ENCODE results near the gene PAN2.

- TF ChIP-seq REST (IDR thresholded peaks at IDR 0.05; ENCODE audit: low read depth) (peak; percentile 28; the same call in 1 of the 2 replicates), TEAD4 (IDR thresholded peaks at IDR 0.05) (peak; percentile 53), CEBPB (IDR thresholded peaks at IDR 0.05) (no peak; the same call in 1 of the 2 replicates), TAF1 (IDR thresholded peaks at IDR 0.05; ENCODE audit: low read depth) (peak; percentile 91), EP300 (IDR thresholded peaks at IDR 0.05; ENCODE audit: borderline replicate concordance) (peak; percentile 64), NFIC (IDR thresholded peaks at IDR 0.05) (peak; percentile 100), MAX (IDR thresholded peaks at IDR 0.05) (peak; percentile 99), CREB1 (IDR thresholded peaks at IDR 0.05; ENCODE audit: low read depth) (peak; percentile 63; the same call in 1 of the 2 replicates), RAD21 (IDR thresholded peaks at IDR 0.05; ENCODE audit: low read depth) (no peak), USF1 (IDR thresholded peaks at IDR 0.05) (peak; percentile 66), ZBTB7A (IDR thresholded peaks at IDR 0.05; ENCODE audit: low read depth) (peak; percentile 89), YY1 (IDR thresholded peaks at IDR 0.05; ENCODE audit: low read depth) (no peak), TCF12 (IDR thresholded peaks at IDR 0.05; ENCODE audit: low read depth) (peak; percentile 46; the same call in 1 of the 2 replicates), EGR1 (IDR thresholded peaks at IDR 0.05) (peak; percentile 67)
Observed at GRCh38 chr12:56299853-56300643, 33.8 kb downstream of the PAN2 start, which contains the start of gene CS.

Data from Ishikawa (cell line).